HCT116 (cell line): ENCODE data around the gene SUSD6. TPM values are rescaled to one million over a fixed set of nuclear protein-coding genes. Genes with fewer than 3 reads are reported as not detected.
"Not testable (repeated sequence)": the region's sequence is repeated elsewhere in the genome, so short reads cannot be mapped to it uniquely, and the experiment has no call there.

Source experiments
- ATAC-seq: fragments of 200-7000 bp; cut with Tn5 transposase; 2 replicates; pipeline ENCODE4 v1.9.1; 2020; ENCODE audit warnings: mild to moderate bottlenecking, moderate library complexity
- BruUV-seq: library from RNA; stranded (reverse); fragments of 400-500 nt; replicated peaks from 2 replicates; lab custom pipeline; 2021; lab: Mats Ljungman, UMichigan
- CTCF ChIA-PET: fragments of 300-600 bp; sonication (Branson Sonifier 250); formaldehyde crosslinking; loops from one replicate; lab custom pipeline; 2021; ENCODE audit warnings: antibody characterized with exemption; lab: Charles Lee
- POLR2A ChIA-PET: fragments of 300-600, 350-600 bp; sonication (Branson Sonifier 250); formaldehyde crosslinking; loops from one replicate; lab custom pipeline; 2021; ENCODE audit warnings: antibody characterized with exemption; lab: Charles Lee
- RAD21 ChIA-PET, 2 experiments: fragments of 300-600 bp; sonication (Branson Sonifier 250); formaldehyde crosslinking; loops; one replicate each; lab custom pipeline; 2023; ENCODE audit warnings: low total read pairs in 2 of 2; ENCODE audit not compliant: uncharacterized antibody in 2 of 2, unreplicated experiment in 2 of 2, low non-redundant PET in 1 of 2; lab: Charles Lee
- DNase-seq: peaks from one replicate; pipeline ENCODE4 v3.0.0-alpha.2; 2010; ENCODE audit warnings: low read depth, low spot score
- H2AFZ ChIP-seq: fragments of 200-600 bp; shearing (Covaris generic), sonication (generic); 2 replicates; pipeline ENCODE4 v1.6.1; 2017; ENCODE audit warnings: low read depth, mixed run types, mixed read lengths, antibody characterized with exemption, low read length; ENCODE audit not compliant: poor library complexity, severe bottlenecking
- H3K27ac ChIP-seq: 2 replicates; pipeline ENCODE4 v1.5.1; 2012; ENCODE audit warnings: low read depth, low read length
- H3K27me3 ChIP-seq: fragments of 200-600 bp; sonication (generic); 2 replicates; pipeline ENCODE4 v1.6.1; 2016; ENCODE audit warnings: mixed run types, low read length, mixed read lengths; ENCODE audit not compliant: insufficient read depth
- H3K36me3 ChIP-seq, 2 experiments: fragments of 200-500 bp in 1 of 2; fragments of 200-600 bp in 1 of 2; sonication (Bioruptor generic) in 1 of 2; sonication (generic) in 1 of 2; 2 replicates each; pipeline versions ENCODE4 v1.5.1 to v1.6.1; 2014 to 2016; ENCODE audit warnings: low read length in 2 of 2, inconsistent platforms in 1 of 2, mixed read lengths in 1 of 2, mixed run types in 1 of 2; ENCODE audit not compliant: insufficient read depth in 2 of 2, control insufficient read depth in 1 of 2
- H3K4me1 ChIP-seq, 2 experiments: fragments of 200-600 bp in 1 of 2; sonication (generic) in 1 of 2; 2 replicates each; pipeline versions ENCODE4 v1.5.1 to v1.6.1; 2012 to 2017; ENCODE audit warnings: low read length in 2 of 2, inconsistent platforms in 1 of 2, mild to moderate bottlenecking in 1 of 2, mixed read lengths in 1 of 2, mixed run types in 1 of 2, moderate library complexity in 1 of 2; ENCODE audit not compliant: insufficient read depth in 2 of 2, control insufficient read depth in 1 of 2
- H3K4me2 ChIP-seq: fragments of 200-600 bp; sonication (generic); 2 replicates; pipeline ENCODE4 v1.6.1; 2017; ENCODE audit warnings: mixed run types, low read length, mixed read lengths
- H3K4me3 ChIP-seq, 2 experiments: fragments of 200-600 bp in 1 of 2; sonication (generic) in 1 of 2; replicated peaks in 1 of 2; 2 replicates each; pipeline ENCODE4 v1.5.1; 2011 to 2016; ENCODE audit warnings: low read length in 2 of 2, control low read depth in 1 of 2, low read depth in 1 of 2, mild to moderate bottlenecking in 1 of 2, mixed read lengths in 1 of 2, mixed run types in 1 of 2
- H3K79me2 ChIP-seq: fragments of 200-600 bp; sonication (generic); 2 replicates; pipeline ENCODE4 v1.6.1; 2017; ENCODE audit warnings: mild to moderate bottlenecking, mixed run types, low read length, moderate library complexity, mixed read lengths; ENCODE audit not compliant: insufficient read depth
- H3K9ac ChIP-seq: fragments of 200-600 bp; sonication (generic); 2 replicates; pipeline ENCODE4 v1.6.1; 2016; ENCODE audit warnings: low read length, mixed read lengths
- H3K9me2 ChIP-seq: fragments of 200-600 bp; sonication (generic), shearing (Covaris generic); 2 replicates; pipeline ENCODE4 v1.6.1; 2017; ENCODE audit warnings: mixed run types, mild to moderate bottlenecking, moderate library complexity; ENCODE audit not compliant: insufficient read depth
- H3K9me3 ChIP-seq, 2 experiments: fragments of 200-500 bp in 1 of 2; fragments of 200-600 bp in 1 of 2; sonication (Bioruptor generic) in 1 of 2; sonication (generic) in 1 of 2; 2 replicates each; pipeline ENCODE4 v1.6.1; 2014 to 2017; ENCODE audit warnings: low read length in 2 of 2, mixed read lengths in 2 of 2, inconsistent platforms in 1 of 2, low read depth in 1 of 2, mild to moderate bottlenecking in 1 of 2, mixed run types in 1 of 2, moderate library complexity in 1 of 2; ENCODE audit not compliant: control insufficient read depth in 1 of 2, insufficient read depth in 1 of 2
- H4K20me1 ChIP-seq: fragments of 200-600 bp; sonication (generic), shearing (Covaris generic); 2 replicates; pipeline ENCODE4 v1.6.1; 2017; ENCODE audit warnings: mixed run types, mild to moderate bottlenecking, moderate library complexity; ENCODE audit not compliant: insufficient read depth
- CBX3 ChIP-seq: IDR thresholded peaks from 2 replicates; pipeline ENCODE4 v1.6.1; 2012; ENCODE audit warnings: low read depth
- ELF1 ChIP-seq: IDR thresholded peaks from 2 replicates; pipeline ENCODE4 v1.6.1; 2012; ENCODE audit warnings: low read depth, borderline replicate concordance
- EZH2 ChIP-seq: fragments of 200-600 bp; sonication (generic); IDR thresholded peaks from 2 replicates; pipeline ENCODE4 v1.6.1; 2017; ENCODE audit warnings: antibody characterized with exemption, mixed run types
- JUND ChIP-seq: IDR thresholded peaks from 2 replicates; pipeline ENCODE4 v1.6.1; 2012
- SIN3A ChIP-seq: IDR thresholded peaks from 2 replicates; pipeline ENCODE4 v1.6.1; 2012; ENCODE audit warnings: low read depth
- SP1 ChIP-seq: IDR thresholded peaks from 2 replicates; pipeline ENCODE4 v1.6.1; 2012; ENCODE audit warnings: low read depth
- SRF ChIP-seq: IDR thresholded peaks from 2 replicates; pipeline ENCODE4 v1.6.1; 2012; ENCODE audit warnings: low read depth
- intact Hi-C: fragments of 100-400 bp; cut with micrococcal nuclease; formaldehyde crosslinking; loops from 2 replicates; pipeline ENCODE4 v1.10.0; 2022
- total RNA-seq: library from RNA; stranded (reverse); gene quantifications from one replicate; pipeline ENCODE4 v1.2.1, GENCODE V29; 2021; ENCODE audit not compliant: unreplicated experiment

Gene SUSD6
- total RNA-seq, 1 experiment from 2014 or later: 6.4 TPM

GRCh38 chr14:69727860-69728259 lies 116.5 kb downstream of the SUSD6 start:
- Histone ChIP-seq H3K9me2 (no peaks in the 10 kb centered on the region), H3K36me3 (no peaks in the 10 kb centered on the region), H3K4me3 (no peak overlapping the region), H3K4me1 (peaks cover 0 to 8% of the 10 kb centered on the region in 2 experiments; a peak in 3 of 4 replicates), H3K4me2 (no peak overlapping the region), H3K9me3 (no peaks in the 10 kb centered on the region), H2AFZ (no peak overlapping the region), H3K27ac (no peak overlapping the region), H3K27me3 (no peaks in the 10 kb centered on the region), H3K79me2 (no peaks in the 10 kb centered on the region), H4K20me1 (no peaks in the 10 kb centered on the region), H3K9ac (no peak overlapping the region)
- intact Hi-C loops: loop anchor here (1.0 kb wide), 2 partner anchors 125 to 143 kb away; no protein-coding TSS in a partner anchor
- no peak for DNase-seq
- ChIA-PET POLR2A (no interaction called here), CTCF (interaction anchor here (1.2 to 2.0 kb wide), 3 partner anchors 39 to 145 kb away, joined by 3 to 25 read pairs (median 6); no protein-coding TSS in a partner anchor), RAD21 (no interaction called here)
- no peak for ATAC-seq
- no peak for TF ChIP-seq SIN3A
- no peak for TF ChIP-seq SRF
- no peak for TF ChIP-seq EZH2
- TF ChIP-seq SP1: no peak
- no peak for TF ChIP-seq ELF1
- TF ChIP-seq JUND: no peak
- TF ChIP-seq CBX3: no peak
- no TSS peak for BruUV-seq

GRCh38 chr14:69731919-69732598 lies 120.7 kb downstream of the SUSD6 start:
- BruUV-seq, H4K20me1 ChIP-seq, H3K9me2 ChIP-seq, ATAC-seq, H2AFZ ChIP-seq, H3K27ac ChIP-seq, POLR2A ChIA-PET, H3K9ac ChIP-seq, H3K79me2 ChIP-seq, H3K4me3 ChIP-seq, H3K4me2 ChIP-seq, DNase-seq, CTCF ChIA-PET, H3K27me3 ChIP-seq, H3K9me3 ChIP-seq, H3K36me3 ChIP-seq, H3K4me1 ChIP-seq: not testable (repeated sequence)
- intact Hi-C loops: loop anchor here (2.0 kb wide), 1 partner anchor 295 kb away; no protein-coding TSS in a partner anchor
- RAD21 ChIA-PET: interaction anchor here in 1 of 2 experiments (0.7 kb wide), 1 partner anchor 567 kb away, joined by 3 read pairs; no protein-coding TSS in a partner anchor

- POLR2A ChIA-PET, DNase-seq, intact Hi-C loops, H3K27ac ChIP-seq, BruUV-seq, H3K79me2 ChIP-seq, H3K27me3 ChIP-seq, H3K4me3 ChIP-seq, H2AFZ ChIP-seq, H3K4me2 ChIP-seq, H3K9me3 ChIP-seq, RAD21 ChIA-PET, H3K36me3 ChIP-seq, H4K20me1 ChIP-seq, H3K9ac ChIP-seq, H3K9me2 ChIP-seq, ATAC-seq, H3K4me1 ChIP-seq: not testable (repeated sequence)
- CTCF ChIA-PET: interaction anchor here (1.5 kb wide), 1 partner anchor 292 kb away, joined by 3 read pairs; no protein-coding TSS in a partner anchor
Observed at GRCh38 chr14:69736405-69736804, 125.0 kb downstream of the SUSD6 start.
